ENCODE data around the gene KRT76. TPM values are rescaled to one million over a fixed set of nuclear protein-coding genes. Genes with fewer than 3 reads are reported as not detected.

KRT76 gene
- total RNA-seq, 1 experiment from 2014 or later = not detected

DNA sequence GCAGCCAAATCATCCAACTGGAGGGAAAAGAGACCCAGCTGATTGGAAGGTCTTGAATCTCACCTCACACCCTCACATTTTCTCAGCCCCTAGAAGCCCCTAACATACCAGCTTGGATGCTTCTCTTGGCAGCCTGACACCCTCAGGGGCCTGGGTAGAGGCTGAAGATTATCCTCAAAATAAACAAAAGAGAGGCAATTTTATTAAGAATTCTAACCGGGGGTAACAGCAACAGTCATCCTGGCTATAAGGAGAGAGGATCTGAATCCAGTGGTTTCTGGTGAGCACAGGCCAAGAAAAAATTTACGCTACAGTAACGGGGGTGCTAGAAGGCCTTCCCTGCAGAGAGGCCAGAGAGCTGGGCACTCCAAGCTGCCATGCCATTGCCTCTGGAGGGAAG lies 21.6 kb downstream of the KRT76 start:
- Histone ChIP-seq H3K79me2 (ENCODE audit: insufficient read depth, low read length) (no peaks in the 10 kb centered on the region), H3K4me3 (replicated peaks in 1 of 2; ENCODE audit: low read depth in 1 of 2, low read length in 2 of 2) (no peak overlapping the region), H3K36me3 (ENCODE audit: control insufficient read depth in 1 of 2, insufficient read depth in 2 of 2, low read length in 2 of 2) (no peaks in the 10 kb centered on the region), H3K9me2 (ENCODE audit: insufficient read depth) (no peaks in the 10 kb centered on the region), H3K27ac (ENCODE audit: low read depth, low read length) (no peak overlapping the region), H3K9ac (ENCODE audit: low read length) (no peak overlapping the region), H3K4me2 (ENCODE audit: low read length) (no peak overlapping the region), H3K4me1 (ENCODE audit: control insufficient read depth in 1 of 2, insufficient read depth in 2 of 2, low read length in 2 of 2) (no peaks in the 10 kb centered on the region), H3K27me3 (ENCODE audit: insufficient read depth, low read length) (peaks cover 72% of the 10 kb centered on the region), H3K9me3 (ENCODE audit: control insufficient read depth in 1 of 2, insufficient read depth in 1 of 2, low read depth in 1 of 2, low read length in 2 of 2) (no peaks in the 10 kb centered on the region), H2AFZ (ENCODE audit: low read depth, low read length, poor library complexity, severe bottlenecking) (no peak overlapping the region), H4K20me1 (ENCODE audit: insufficient read depth) (no peaks in the 10 kb centered on the region)
- CTCF ChIA-PET = no interaction called here
- no peak for ATAC-seq
- TF ChIP-seq POLR2A (IDR thresholded peaks at IDR 0.05; ENCODE audit: borderline replicate concordance, extremely low read depth, insufficient read depth, insufficient read length) (no peak), CBX3 (IDR thresholded peaks at IDR 0.05; ENCODE audit: low read depth) (no peak), ZNF274 (IDR thresholded peaks at IDR 0.05; ENCODE audit: low read depth, low read length) (no peak), EGR1 (IDR thresholded peaks at IDR 0.05; ENCODE audit: low read depth) (no peak), ZBTB33 (IDR thresholded peaks at IDR 0.05; ENCODE audit: extremely low read depth, insufficient replicate concordance, low read length) (no peak), SRF (IDR thresholded peaks at IDR 0.05; ENCODE audit: low read depth) (no peak), SIN3A (IDR thresholded peaks at IDR 0.05; ENCODE audit: low read depth) (no peak), YY1 (IDR thresholded peaks at IDR 0.05; ENCODE audit: extremely low read depth, insufficient replicate concordance, low read depth, low read length) (no peak), EZH2phosphoT487 (IDR thresholded peaks at IDR 0.05; ENCODE audit: borderline replicate concordance) (no peak), SP1 (IDR thresholded peaks at IDR 0.05; ENCODE audit: low read depth) (no peak), POLR2AphosphoS5 (IDR thresholded peaks at IDR 0.05; ENCODE audit: low read depth, low read length) (no peak)
- TF ChIP-seq, protein P1, sequence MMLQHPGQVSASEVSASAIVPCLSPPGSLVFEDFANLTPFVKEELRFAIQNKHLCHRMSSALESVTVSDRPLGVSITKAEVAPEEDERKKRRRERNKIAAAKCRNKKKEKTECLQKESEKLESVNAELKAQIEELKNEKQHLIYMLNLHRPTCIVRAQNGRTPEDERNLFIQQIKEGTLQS (IDR thresholded peaks at IDR 0.05) = no peak
- BruUV-seq (replicated peaks) = no TSS peak
- no peak for DNase-seq (ENCODE audit: low read depth, low spot score)
- POLR2A ChIA-PET = no interaction called here
- intact Hi-C loops (cut with micrococcal nuclease) = no loop called here
- RAD21 ChIA-PET (ENCODE audit: low non-redundant PET in 1 of 2, low total read pairs in 2 of 2, uncharacterized antibody in 2 of 2, unreplicated experiment in 2 of 2) = no interaction called here
